ENCODE measurements around the gene OR6V1.

OR6V1 gene

GRCh38 chr7:143052041-143052440, at the start of gene OR6V1:
Gene OR6V1, plus strand, starts transcription at chr7:143052341. Its CDS starts 0 bp downstream, at chr7:143052341.
- Histone ChIP-seq H3K4me1 (ENCODE audit: insufficient read depth, low read length) (peaks cover 16% of the 10 kb centered on the region), H3K9ac (ENCODE audit: low read length) (no peak within 1 kb of the TSS), H3K27ac (ENCODE audit: low read depth, low read length) (no peak within 1 kb of the TSS), H3K36me3 (ENCODE audit: insufficient read depth, low read length) (no peaks in the 10 kb centered on the region), H3K9me3 (ENCODE audit: low read length) (no peaks in the 10 kb centered on the region), H3K27me3 (ENCODE audit: control insufficient read depth in 1 of 2, insufficient read depth in 2 of 2, low read length in 2 of 2) (no peaks in the 10 kb centered on the region), H3K4me3 (ENCODE audit: low read depth in 1 of 2, low read length in 2 of 2) (no peak within 1 kb of the TSS)

GRCh38 chr7:143002898-143003297, 49.2 kb upstream of the OR6V1 start:
- H3K27me3 ChIP-seq (ENCODE audit: control insufficient read depth in 1 of 2, insufficient read depth in 2 of 2, low read length in 2 of 2) = no peaks in the 10 kb centered on the region
- H3K27ac ChIP-seq (ENCODE audit: low read depth, low read length) = no peak overlapping the region
- H3K9ac ChIP-seq (ENCODE audit: low read length) = no peak overlapping the region
- H3K9me3 ChIP-seq (ENCODE audit: low read length) = no peaks in the 10 kb centered on the region
- H3K4me1 ChIP-seq (ENCODE audit: insufficient read depth, low read length) = peaks cover 3% of the 10 kb centered on the region
- no peaks in the 10 kb centered on the region for H3K36me3 ChIP-seq (ENCODE audit: insufficient read depth, low read length)
- peak overlapping the region in 1 of 2 donors; percentile 29 for H3K4me3 ChIP-seq (ENCODE audit: low read depth in 1 of 2, low read length in 2 of 2)

- H3K27me3 ChIP-seq (ENCODE audit: control insufficient read depth in 1 of 2, insufficient read depth in 2 of 2, low read length in 2 of 2) = no peaks in the 10 kb centered on the region
- H3K27ac ChIP-seq (ENCODE audit: low read depth, low read length) = no peak overlapping the region
- peak overlapping the region in 1 of 2 donors; percentile 29 for H3K4me3 ChIP-seq (ENCODE audit: low read depth in 1 of 2, low read length in 2 of 2)
- no peak overlapping the region for H3K9ac ChIP-seq (ENCODE audit: low read length)
- H3K9me3 ChIP-seq (ENCODE audit: low read length) = no peaks in the 10 kb centered on the region
- H3K4me1 ChIP-seq (ENCODE audit: insufficient read depth, low read length) = peaks cover 7% of the 10 kb centered on the region
- no peaks in the 10 kb centered on the region for H3K36me3 ChIP-seq (ENCODE audit: insufficient read depth, low read length)
These were observed 48.6 kb upstream of the OR6V1 start for GRCh38 chr7:143003393-143004051.

DNA sequence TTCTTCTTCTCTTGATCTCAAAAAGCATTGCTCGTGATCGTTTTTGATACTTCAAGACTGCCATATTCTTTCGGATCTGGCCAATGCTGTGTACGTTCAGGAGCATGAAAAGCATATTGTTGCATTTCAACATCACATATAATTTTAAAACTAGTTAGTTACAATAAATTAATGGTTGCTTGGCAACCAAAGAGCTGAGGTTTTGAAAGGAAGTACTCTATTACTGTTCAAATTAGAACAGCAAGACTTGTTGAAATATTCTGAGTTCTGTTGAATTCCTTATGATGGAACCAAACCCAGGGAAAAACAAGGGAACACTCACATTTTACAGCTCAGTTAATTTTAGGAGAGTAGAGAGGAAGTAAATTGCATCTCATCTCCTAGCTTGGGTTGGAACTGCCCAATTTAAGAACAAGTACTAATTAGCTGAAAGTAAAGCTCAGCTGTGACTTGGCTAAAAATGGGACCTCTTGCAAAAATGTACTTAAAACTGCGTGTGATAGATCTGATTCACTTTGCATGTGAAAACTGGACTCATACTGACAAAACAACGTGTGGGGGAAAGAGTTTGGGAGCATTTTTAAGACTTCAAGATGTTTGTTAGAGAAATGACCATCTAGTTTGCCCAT, 46.4 kb upstream of the OR6V1 start:
- Histone ChIP-seq H3K4me1 (ENCODE audit: insufficient read depth, low read length) (peaks cover 7% of the 10 kb centered on the region), H3K36me3 (ENCODE audit: insufficient read depth, low read length) (no peaks in the 10 kb centered on the region), H3K27me3 (ENCODE audit: control insufficient read depth in 1 of 2, insufficient read depth in 2 of 2, low read length in 2 of 2) (no peaks in the 10 kb centered on the region), H3K4me3 (ENCODE audit: low read depth in 1 of 2, low read length in 2 of 2) (no peak overlapping the region), H3K9me3 (ENCODE audit: low read length) (no peaks in the 10 kb centered on the region), H3K9ac (ENCODE audit: low read length) (no peak overlapping the region), H3K27ac (ENCODE audit: low read depth, low read length) (no peak overlapping the region)

- no peaks in the 10 kb centered on the region for H3K9me3 ChIP-seq (ENCODE audit: low read length)
- H3K27me3 ChIP-seq (ENCODE audit: control insufficient read depth in 1 of 2, insufficient read depth in 2 of 2, low read length in 2 of 2) = no peaks in the 10 kb centered on the region
- peaks cover 6% of the 10 kb centered on the region for H3K4me1 ChIP-seq (ENCODE audit: insufficient read depth, low read length)
- H3K27ac ChIP-seq (ENCODE audit: low read depth, low read length) = no peak overlapping the region
- no peak overlapping the region for H3K4me3 ChIP-seq (ENCODE audit: low read depth in 1 of 2, low read length in 2 of 2)
- no peaks in the 10 kb centered on the region for H3K36me3 ChIP-seq (ENCODE audit: insufficient read depth, low read length)
- H3K9ac ChIP-seq (ENCODE audit: low read length) = no peak overlapping the region
These were observed 43.9 kb upstream of the OR6V1 start for GRCh38 chr7:143008007-143008901.

DNA sequence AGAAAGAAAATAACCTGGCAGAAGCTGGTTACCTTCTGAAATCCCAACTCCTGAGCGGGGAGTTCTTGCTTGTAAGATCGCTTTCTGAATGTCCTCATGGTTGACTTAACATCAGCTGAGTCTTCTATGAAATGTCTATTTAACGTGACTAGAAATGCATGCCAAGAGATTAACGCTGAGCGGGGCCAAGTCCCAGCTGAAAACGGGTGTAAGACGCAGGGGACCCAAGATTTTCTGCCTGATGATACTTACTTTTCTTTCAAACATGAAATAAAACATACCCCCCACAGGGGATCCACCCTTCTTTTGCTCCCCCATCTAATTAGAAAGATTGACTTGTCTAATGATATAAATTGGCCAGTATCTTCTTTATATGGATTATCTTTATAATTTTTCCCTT, 40.1 kb upstream of the OR6V1 start:
- H3K36me3 ChIP-seq (ENCODE audit: insufficient read depth, low read length) = no peaks in the 10 kb centered on the region
- H3K9ac ChIP-seq (ENCODE audit: low read length) = no peak overlapping the region
- no peaks in the 10 kb centered on the region for H3K27me3 ChIP-seq (ENCODE audit: control insufficient read depth in 1 of 2, insufficient read depth in 2 of 2, low read length in 2 of 2)
- H3K4me1 ChIP-seq (ENCODE audit: insufficient read depth, low read length) = peaks cover 11% of the 10 kb centered on the region
- no peak overlapping the region for H3K4me3 ChIP-seq (ENCODE audit: low read depth in 1 of 2, low read length in 2 of 2)
- no peak overlapping the region for H3K27ac ChIP-seq (ENCODE audit: low read depth, low read length)
- no peaks in the 10 kb centered on the region for H3K9me3 ChIP-seq (ENCODE audit: low read length)

GRCh38 chr7:143012409-143012808, 39.7 kb upstream of the OR6V1 start:
- Histone ChIP-seq H3K9me3 (ENCODE audit: low read length) (no peaks in the 10 kb centered on the region), H3K27ac (ENCODE audit: low read depth, low read length) (no peak overlapping the region), H3K4me3 (ENCODE audit: low read depth in 1 of 2, low read length in 2 of 2) (no peak overlapping the region), H3K9ac (ENCODE audit: low read length) (no peak overlapping the region), H3K4me1 (ENCODE audit: insufficient read depth, low read length) (peaks cover 11% of the 10 kb centered on the region), H3K27me3 (ENCODE audit: control insufficient read depth in 1 of 2, insufficient read depth in 2 of 2, low read length in 2 of 2) (no peaks in the 10 kb centered on the region), H3K36me3 (ENCODE audit: insufficient read depth, low read length) (no peaks in the 10 kb centered on the region)

DNA sequence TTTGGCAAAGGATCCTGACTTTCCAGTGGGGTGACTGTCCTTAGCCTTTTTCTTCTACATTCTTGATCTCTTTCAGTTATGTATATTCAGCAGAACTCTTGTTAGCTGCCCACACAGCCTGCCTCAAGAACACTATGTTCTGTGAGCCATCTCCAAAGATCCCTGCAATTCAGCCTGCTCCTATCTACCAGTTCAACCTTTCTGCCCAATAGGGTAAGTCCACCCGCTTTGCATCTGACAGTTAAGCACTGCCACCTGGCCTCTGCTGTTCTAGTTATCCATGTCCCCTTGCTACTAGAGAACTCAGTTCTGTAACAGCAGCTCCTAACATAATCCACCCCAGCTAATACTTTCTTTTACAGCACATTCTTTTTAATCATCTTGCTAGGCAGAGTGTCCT, 38.7 kb upstream of the OR6V1 start:
- Histone ChIP-seq H3K9ac (ENCODE audit: low read length) (no peak overlapping the region), H3K27ac (ENCODE audit: low read depth, low read length) (no peak overlapping the region), H3K36me3 (ENCODE audit: insufficient read depth, low read length) (no peaks in the 10 kb centered on the region), H3K9me3 (ENCODE audit: low read length) (no peaks in the 10 kb centered on the region), H3K4me3 (ENCODE audit: low read depth in 1 of 2, low read length in 2 of 2) (no peak overlapping the region), H3K4me1 (ENCODE audit: insufficient read depth, low read length) (peaks cover 7% of the 10 kb centered on the region), H3K27me3 (ENCODE audit: control insufficient read depth in 1 of 2, insufficient read depth in 2 of 2, low read length in 2 of 2) (no peaks in the 10 kb centered on the region)

DNA sequence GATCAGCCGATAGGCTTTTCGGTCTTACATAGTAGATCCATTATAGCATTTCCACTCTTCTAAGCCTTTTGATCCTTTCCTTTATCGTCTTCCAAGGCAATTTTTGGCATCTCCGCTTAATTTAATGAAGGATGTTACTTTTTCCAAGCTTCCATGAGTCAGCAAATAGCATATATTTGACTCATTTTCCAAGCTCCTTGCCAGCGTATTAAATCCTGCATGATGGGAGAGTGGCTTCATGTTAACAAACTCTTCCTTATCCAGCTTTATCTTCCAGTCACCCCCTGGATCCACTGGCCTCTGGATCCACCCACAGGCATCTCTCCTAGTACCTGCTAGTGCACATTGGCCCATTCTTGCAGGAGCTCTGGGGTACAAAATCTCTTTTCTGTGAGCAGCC, 38.2 kb upstream of the OR6V1 start:
- no peak overlapping the region for H3K9ac ChIP-seq (ENCODE audit: low read length)
- H3K4me1 ChIP-seq (ENCODE audit: insufficient read depth, low read length) = peaks cover 7% of the 10 kb centered on the region
- no peaks in the 10 kb centered on the region for H3K27me3 ChIP-seq (ENCODE audit: control insufficient read depth in 1 of 2, insufficient read depth in 2 of 2, low read length in 2 of 2)
- no peak overlapping the region for H3K27ac ChIP-seq (ENCODE audit: low read depth, low read length)
- H3K36me3 ChIP-seq (ENCODE audit: insufficient read depth, low read length) = no peaks in the 10 kb centered on the region
- no peak overlapping the region for H3K4me3 ChIP-seq (ENCODE audit: low read depth in 1 of 2, low read length in 2 of 2)
- H3K9me3 ChIP-seq (ENCODE audit: low read length) = no peaks in the 10 kb centered on the region

DNA sequence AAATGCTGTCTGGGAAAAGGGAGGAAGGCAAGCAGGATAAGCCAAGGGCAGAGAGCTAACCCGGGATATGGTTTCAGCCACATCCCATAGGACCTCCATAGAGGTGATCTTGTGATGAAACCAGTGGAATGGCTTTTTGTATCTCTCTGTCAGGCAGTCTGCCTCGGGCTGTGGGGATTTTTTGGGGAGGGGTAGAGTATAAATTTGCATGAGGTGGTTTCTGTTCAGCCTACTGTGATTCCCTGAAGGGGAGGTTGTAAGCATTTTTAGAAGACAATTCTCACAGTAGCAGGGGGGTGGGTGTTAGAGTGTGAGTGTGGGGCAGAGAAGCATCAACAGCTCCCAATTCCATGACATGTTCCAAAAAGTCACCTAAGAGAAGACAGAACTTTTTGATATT, 37.1 kb upstream of the OR6V1 start:
- Histone ChIP-seq H3K9ac (ENCODE audit: low read length) (no peak overlapping the region), H3K27ac (ENCODE audit: low read depth, low read length) (no peak overlapping the region), H3K4me3 (ENCODE audit: low read depth in 1 of 2, low read length in 2 of 2) (no peak overlapping the region), H3K27me3 (ENCODE audit: control insufficient read depth in 1 of 2, insufficient read depth in 2 of 2, low read length in 2 of 2) (no peaks in the 10 kb centered on the region), H3K9me3 (ENCODE audit: low read length) (no peaks in the 10 kb centered on the region), H3K4me1 (ENCODE audit: insufficient read depth, low read length) (peaks cover 7% of the 10 kb centered on the region), H3K36me3 (ENCODE audit: insufficient read depth, low read length) (no peaks in the 10 kb centered on the region)

- no peak overlapping the region for H3K4me3 ChIP-seq (ENCODE audit: low read depth in 1 of 2, low read length in 2 of 2)
- H3K27me3 ChIP-seq (ENCODE audit: control insufficient read depth in 1 of 2, insufficient read depth in 2 of 2, low read length in 2 of 2) = no peaks in the 10 kb centered on the region
- H3K4me1 ChIP-seq (ENCODE audit: insufficient read depth, low read length) = peaks cover 7% of the 10 kb centered on the region
- H3K27ac ChIP-seq (ENCODE audit: low read depth, low read length) = no peak overlapping the region
- H3K9me3 ChIP-seq (ENCODE audit: low read length) = no peaks in the 10 kb centered on the region
- H3K36me3 ChIP-seq (ENCODE audit: insufficient read depth, low read length) = no peaks in the 10 kb centered on the region
- H3K9ac ChIP-seq (ENCODE audit: low read length) = no peak overlapping the region
These were observed 36.1 kb upstream of the OR6V1 start for GRCh38 chr7:143015926-143016490.
